Liver (tissue), 9 donors: Measurements from ENCODE around the gene DFFB. TPM values are rescaled to one million over a fixed set of nuclear protein-coding genes. Genes with fewer than 3 reads are reported as not detected.

ENCODE experiments used
- DNase-seq: peaks from one replicate; pipeline ENCODE4 v3.0.0-alpha.2; 2017; ENCODE audit warnings: low spot score
- H3K27ac ChIP-seq, 2 donors: one replicate each; pipeline ENCODE4 v1.7.0; 2013; ENCODE audit warnings: inconsistent platforms in 2 of 2, low read length in 2 of 2, control low read depth in 1 of 2, low read depth in 1 of 2, mild to moderate bottlenecking in 1 of 2
- H3K27me3 ChIP-seq, 4 donors: one replicate each; pipeline versions ENCODE4 v1.6.1 to v1.7.0; 2013; ENCODE audit warnings: low read length in 3 of 4, inconsistent platforms in 1 of 4, mild to moderate bottlenecking in 1 of 4, moderate library complexity in 1 of 4; ENCODE audit not compliant: control insufficient read depth in 4 of 4, insufficient read depth in 4 of 4
- H3K36me3 ChIP-seq, 4 donors: one replicate each; pipeline versions ENCODE4 v1.6.1 to v1.7.0; 2013; ENCODE audit warnings: low read length in 3 of 4, mild to moderate bottlenecking in 3 of 4, low read depth in 1 of 4, moderate library complexity in 1 of 4; ENCODE audit not compliant: control insufficient read depth in 4 of 4, insufficient read depth in 3 of 4
- H3K4me1 ChIP-seq, 4 donors: one replicate each; pipeline versions ENCODE4 v1.6.1 to v1.7.0; 2013; ENCODE audit warnings: low read length in 3 of 4, mild to moderate bottlenecking in 3 of 4, moderate library complexity in 1 of 4; ENCODE audit not compliant: control insufficient read depth in 4 of 4, insufficient read depth in 4 of 4
- H3K4me3 ChIP-seq, 3 donors: one replicate each; pipeline versions ENCODE4 v1.6.1 to v1.7.0; 2013; ENCODE audit warnings: low read length in 3 of 3, control low read depth in 1 of 3, low read depth in 1 of 3, mild to moderate bottlenecking in 1 of 3
- H3K9ac ChIP-seq, 2 donors: one replicate each; pipeline ENCODE4 v1.7.0; 2013; ENCODE audit warnings: low read length in 2 of 2, mild to moderate bottlenecking in 2 of 2, moderate library complexity in 2 of 2, control low read depth in 1 of 2, low read depth in 1 of 2
- H3K9me3 ChIP-seq, 4 donors: one replicate each; pipeline versions ENCODE4 v1.6.1 to v1.7.0; 2013; ENCODE audit warnings: low read length in 3 of 4; ENCODE audit not compliant: control insufficient read depth in 4 of 4
- EGR1 ChIP-seq, 2 donors: IDR thresholded peaks; 2 replicates each; pipeline ENCODE4 v1.6.1; 2016 to 2018; ENCODE audit warnings: antibody characterized with exemption in 2 of 2, low read depth in 2 of 2
- FOXA2 ChIP-seq: IDR thresholded peaks from 2 replicates; pipeline ENCODE4 v1.6.1; 2016; ENCODE audit warnings: antibody characterized with exemption
- HNF4A ChIP-seq, 2 donors: conservative IDR thresholded peaks; 2 replicates each; pipeline ENCODE4 v1.6.1; 2016; ENCODE audit warnings: antibody characterized with exemption in 2 of 2, mild to moderate bottlenecking in 2 of 2
- HNF4G ChIP-seq: IDR thresholded peaks from 2 replicates; pipeline ENCODE4 v1.6.1; 2016; ENCODE audit warnings: antibody characterized with exemption
- JUND ChIP-seq, 2 donors: IDR thresholded peaks; 2 replicates each; pipeline ENCODE4 v1.6.1; 2016; ENCODE audit warnings: antibody characterized with exemption in 2 of 2
- NR2F2 ChIP-seq: IDR thresholded peaks from 2 replicates; pipeline ENCODE4 v1.6.1; 2016; ENCODE audit warnings: antibody characterized with exemption
- RXRA ChIP-seq, 2 donors: IDR thresholded peaks; 2 replicates each; pipeline ENCODE4 v1.6.1; 2017 to 2018; ENCODE audit warnings: antibody characterized with exemption in 2 of 2, mild to moderate bottlenecking in 1 of 2
- SP1 ChIP-seq: IDR thresholded peaks from 2 replicates; pipeline ENCODE4 v1.6.1; 2018; ENCODE audit warnings: antibody characterized with exemption, mild to moderate bottlenecking
- YY1 ChIP-seq: IDR thresholded peaks from 2 replicates; pipeline ENCODE4 v1.6.1; 2016; ENCODE audit warnings: antibody characterized with exemption, mild to moderate bottlenecking
- WGBS: extraction: QIAGEN DNeasy Blood & Tissue Kit; methylation state at CpG from one replicate; pipeline ENCODE4 v1.1.7; 2013; 5-methylcytosine and 5-hydroxymethylcytosine counted together
- polyA plus RNA-seq, 2 donors: library from polyadenylated mRNA; stranded (reverse) in 1 of 2; unstranded in 1 of 2; fragments of 200-250 nt in 1 of 2; fragments of >200 nt in 1 of 2; fragmentation: Nextera tagmentation in 1 of 2; extraction: Ambion mirVana in 1 of 2; gene quantifications; one replicate each; pipeline versions ENCODE4 v1.2.1 to v1.2.3, GENCODE V29; 2013 to 2015
- total RNA-seq, 2 donors: library from RNA; depleted of rRNA; stranded (reverse); fragments of >200 nt; gene quantifications; one replicate each; pipeline ENCODE4 v1.2.3, GENCODE V29; 2014
- TF ChIP-seq, protein P1 (sequence below): IDR thresholded peaks from 2 replicates; pipeline ENCODE4 v1.6.1; 2016; ENCODE audit warnings: antibody characterized with exemption, mild to moderate bottlenecking
- TF ChIP-seq, protein P2 (sequence below): IDR thresholded peaks from 2 replicates; pipeline ENCODE4 v1.6.1; 2016; ENCODE audit warnings: antibody characterized with exemption
- TF ChIP-seq, protein P3 (sequence below): IDR thresholded peaks from 2 replicates; pipeline ENCODE4 v1.6.1; 2016; ENCODE audit warnings: antibody characterized with exemption
- donor health status: healthy.
- donor health status: healthy.
- donor health status: healthy.
- donor health status: healthy.
- donor health status: healthy.

The DFFB gene
- total and polyA plus RNA-seq, 4 donors: 0.92 to 6.1 (median 2.9) TPM

DNA sequence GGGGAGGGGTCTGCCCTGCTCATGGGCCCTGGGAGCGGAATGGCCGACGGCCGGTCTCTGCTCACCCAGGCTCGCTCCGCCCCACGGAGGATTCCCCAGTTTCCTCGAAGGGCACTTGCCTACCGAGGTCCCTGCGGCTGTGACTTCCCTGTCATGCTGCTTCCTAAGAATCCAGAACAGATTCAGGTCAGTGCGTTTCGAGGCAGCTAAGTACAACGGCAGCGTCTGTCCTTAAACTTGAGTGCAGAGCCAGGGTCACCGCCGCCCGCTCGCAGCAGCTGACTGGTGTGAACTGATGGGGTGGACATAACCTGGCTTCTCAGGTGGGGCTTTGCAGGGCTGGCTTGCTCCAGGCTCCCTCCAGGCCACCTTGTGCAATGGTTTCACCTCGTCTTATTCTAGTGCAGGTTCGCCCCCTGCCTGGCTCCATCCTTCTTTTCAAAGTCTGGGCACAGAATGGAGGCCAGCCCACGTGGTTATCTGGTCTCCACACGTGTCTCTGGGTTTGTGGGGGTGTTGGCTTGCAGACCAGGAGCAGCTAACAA is 50.4 kb downstream of the DFFB start:
- no peak overlapping the region for H3K27ac ChIP-seq
- no peaks in the 10 kb centered on the region for H3K36me3 ChIP-seq
- DNase-seq: no peak
- 86% methylated on average over 22 of the region's 22 CpGs for WGBS
- H3K4me3 ChIP-seq: no peak overlapping the region
- H3K27me3 ChIP-seq: peaks cover 0 to 3% (median 0%) of the 10 kb centered on the region in 4 donors
- no peaks in the 10 kb centered on the region for H3K9me3 ChIP-seq
- no peak for TF ChIP-seq RXRA (IDR thresholded peaks at IDR 0.05)
- TF ChIP-seq, protein P1, sequence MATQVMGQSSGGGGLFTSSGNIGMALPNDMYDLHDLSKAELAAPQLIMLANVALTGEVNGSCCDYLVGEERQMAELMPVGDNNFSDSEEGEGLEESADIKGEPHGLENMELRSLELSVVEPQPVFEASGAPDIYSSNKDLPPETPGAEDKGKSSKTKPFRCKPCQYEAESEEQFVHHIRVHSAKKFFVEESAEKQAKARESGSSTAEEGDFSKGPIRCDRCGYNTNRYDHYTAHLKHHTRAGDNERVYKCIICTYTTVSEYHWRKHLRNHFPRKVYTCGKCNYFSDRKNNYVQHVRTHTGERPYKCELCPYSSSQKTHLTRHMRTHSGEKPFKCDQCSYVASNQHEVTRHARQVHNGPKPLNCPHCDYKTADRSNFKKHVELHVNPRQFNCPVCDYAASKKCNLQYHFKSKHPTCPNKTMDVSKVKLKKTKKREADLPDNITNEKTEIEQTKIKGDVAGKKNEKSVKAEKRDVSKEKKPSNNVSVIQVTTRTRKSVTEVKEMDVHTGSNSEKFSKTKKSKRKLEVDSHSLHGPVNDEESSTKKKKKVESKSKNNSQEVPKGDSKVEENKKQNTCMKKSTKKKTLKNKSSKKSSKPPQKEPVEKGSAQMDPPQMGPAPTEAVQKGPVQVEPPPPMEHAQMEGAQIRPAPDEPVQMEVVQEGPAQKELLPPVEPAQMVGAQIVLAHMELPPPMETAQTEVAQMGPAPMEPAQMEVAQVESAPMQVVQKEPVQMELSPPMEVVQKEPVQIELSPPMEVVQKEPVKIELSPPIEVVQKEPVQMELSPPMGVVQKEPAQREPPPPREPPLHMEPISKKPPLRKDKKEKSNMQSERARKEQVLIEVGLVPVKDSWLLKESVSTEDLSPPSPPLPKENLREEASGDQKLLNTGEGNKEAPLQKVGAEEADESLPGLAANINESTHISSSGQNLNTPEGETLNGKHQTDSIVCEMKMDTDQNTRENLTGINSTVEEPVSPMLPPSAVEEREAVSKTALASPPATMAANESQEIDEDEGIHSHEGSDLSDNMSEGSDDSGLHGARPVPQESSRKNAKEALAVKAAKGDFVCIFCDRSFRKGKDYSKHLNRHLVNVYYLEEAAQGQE: no peak
- TF ChIP-seq, protein P2, sequence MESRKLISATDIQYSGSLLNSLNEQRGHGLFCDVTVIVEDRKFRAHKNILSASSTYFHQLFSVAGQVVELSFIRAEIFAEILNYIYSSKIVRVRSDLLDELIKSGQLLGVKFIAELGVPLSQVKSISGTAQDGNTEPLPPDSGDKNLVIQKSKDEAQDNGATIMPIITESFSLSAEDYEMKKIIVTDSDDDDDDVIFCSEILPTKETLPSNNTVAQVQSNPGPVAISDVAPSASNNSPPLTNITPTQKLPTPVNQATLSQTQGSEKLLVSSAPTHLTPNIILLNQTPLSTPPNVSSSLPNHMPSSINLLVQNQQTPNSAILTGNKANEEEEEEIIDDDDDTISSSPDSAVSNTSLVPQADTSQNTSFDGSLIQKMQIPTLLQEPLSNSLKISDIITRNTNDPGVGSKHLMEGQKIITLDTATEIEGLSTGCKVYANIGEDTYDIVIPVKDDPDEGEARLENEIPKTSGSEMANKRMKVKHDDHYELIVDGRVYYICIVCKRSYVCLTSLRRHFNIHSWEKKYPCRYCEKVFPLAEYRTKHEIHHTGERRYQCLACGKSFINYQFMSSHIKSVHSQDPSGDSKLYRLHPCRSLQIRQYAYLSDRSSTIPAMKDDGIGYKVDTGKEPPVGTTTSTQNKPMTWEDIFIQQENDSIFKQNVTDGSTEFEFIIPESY: no peak
- TF ChIP-seq, protein P3, sequence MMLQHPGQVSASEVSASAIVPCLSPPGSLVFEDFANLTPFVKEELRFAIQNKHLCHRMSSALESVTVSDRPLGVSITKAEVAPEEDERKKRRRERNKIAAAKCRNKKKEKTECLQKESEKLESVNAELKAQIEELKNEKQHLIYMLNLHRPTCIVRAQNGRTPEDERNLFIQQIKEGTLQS: no peak
- no peak for TF ChIP-seq HNF4G
- no peak for TF ChIP-seq HNF4A (conservative IDR thresholded peaks at IDR 0.05)
- no peak for TF ChIP-seq YY1
- TF ChIP-seq NR2F2: no peak
- no peak for TF ChIP-seq JUND (IDR thresholded peaks at IDR 0.05)
- TF ChIP-seq SP1: no peak
- TF ChIP-seq FOXA2: no peak
- TF ChIP-seq EGR1 (IDR thresholded peaks at IDR 0.05; ENCODE audit: low read depth in 2 of 2): no peak
- H3K9ac ChIP-seq: no peak overlapping the region
- peaks cover 5 to 25% (median 16%) of the 10 kb centered on the region in 4 donors for H3K4me1 ChIP-seq

DNA sequence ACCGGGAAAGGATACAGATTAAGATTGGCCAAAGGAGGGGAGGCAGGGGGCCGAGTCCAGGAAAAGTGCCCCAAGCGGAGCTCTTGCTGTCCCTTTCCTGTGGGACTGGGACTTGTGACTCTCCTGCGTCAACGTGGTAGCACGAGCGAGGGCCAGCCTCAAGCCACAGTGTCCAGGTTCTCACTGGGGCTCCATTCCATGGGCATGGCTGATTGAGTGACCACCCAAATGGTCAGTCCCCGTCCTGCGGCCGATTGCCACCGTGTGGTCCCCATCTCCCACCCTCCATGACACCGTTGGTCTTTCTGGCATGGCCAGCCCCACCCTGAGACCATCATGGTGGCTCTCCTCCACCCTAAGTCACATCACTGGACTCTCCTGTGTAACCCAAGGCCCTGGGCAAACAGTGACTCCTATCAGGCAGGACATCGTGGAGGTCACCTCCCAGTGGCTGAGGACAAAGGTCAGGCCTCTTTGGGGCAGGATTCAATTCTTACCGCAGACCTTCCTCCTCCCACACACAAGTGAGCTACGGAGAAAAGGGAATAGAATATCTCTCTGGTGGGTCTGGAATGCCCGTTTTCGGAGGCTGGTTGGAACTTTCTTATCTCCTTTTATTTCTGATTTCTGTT is 51.7 kb downstream of the DFFB start:
- H3K27ac ChIP-seq: no peak overlapping the region
- H3K9ac ChIP-seq: no peak overlapping the region
- no peaks in the 10 kb centered on the region for H3K9me3 ChIP-seq
- no peaks in the 10 kb centered on the region for H3K36me3 ChIP-seq
- WGBS: 82% methylated on average over 17 of the region's 17 CpGs
- no peak for DNase-seq
- TF ChIP-seq HNF4G (no peak), HNF4A (conservative IDR thresholded peaks at IDR 0.05) (peak in 1 of 2 donors; percentile 28)
- TF ChIP-seq, protein P2: no peak
- TF ChIP-seq, protein P1: no peak
- peaks cover 0 to 12% (median 3%) of the 10 kb centered on the region in 4 donors for H3K4me1 ChIP-seq
- H3K4me3 ChIP-seq: no peak overlapping the region
- peaks cover 0 to 3% (median 0%) of the 10 kb centered on the region in 4 donors for H3K27me3 ChIP-seq
